Measurements from ENCODE around the gene SLC30A10.

Gene SLC30A10

DNA sequence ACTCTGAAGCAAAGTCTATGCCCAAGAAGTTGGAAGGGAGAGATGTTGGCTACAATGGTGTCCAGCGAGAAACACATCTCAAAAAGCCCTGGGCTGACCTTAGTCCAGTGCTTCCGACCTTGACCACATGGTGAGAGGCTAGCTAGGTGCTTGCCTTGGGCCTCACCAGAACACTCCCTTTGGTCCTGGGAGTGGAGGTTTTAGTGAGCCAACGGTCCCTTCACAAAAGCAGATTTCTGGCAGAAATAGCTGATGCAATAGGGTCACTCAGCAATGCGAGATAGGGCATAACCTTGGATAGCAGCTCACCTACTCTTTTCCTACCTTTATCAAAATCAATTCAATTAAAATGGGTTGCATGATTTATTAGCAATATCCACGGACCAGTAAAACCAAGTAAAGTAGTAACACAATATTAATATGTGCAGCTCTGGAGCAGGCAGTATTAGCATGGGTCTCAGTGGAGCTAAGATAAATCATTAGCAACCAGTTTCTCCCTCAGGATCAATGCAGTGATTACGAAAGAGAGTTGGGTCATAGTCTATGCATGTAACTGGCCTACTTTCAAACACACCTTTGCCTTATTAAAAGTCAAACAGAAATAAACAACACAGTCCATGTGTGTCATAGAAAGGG, 1.9 kb downstream of the SLC30A10 start:
- no peaks in the 10 kb centered on the region for H3K9me3 ChIP-seq (replicated peaks; ENCODE audit: low read length)
- H3K4me2 ChIP-seq (ENCODE audit: low read length): no peak overlapping the region
- H3K4me3 ChIP-seq (ENCODE audit: low read length): no peak overlapping the region
- H3K36me3 ChIP-seq (ENCODE audit: insufficient read depth, low read length): no peaks in the 10 kb centered on the region
- H3K9ac ChIP-seq (ENCODE audit: low read depth, low read length): no peak overlapping the region
- H3K27me3 ChIP-seq (ENCODE audit: control insufficient read depth, insufficient read depth, low read length): peaks cover 48% of the 10 kb centered on the region
- H3K4me1 ChIP-seq (ENCODE audit: control insufficient read depth, insufficient read depth, low read length): peaks cover 12% of the 10 kb centered on the region

DNA sequence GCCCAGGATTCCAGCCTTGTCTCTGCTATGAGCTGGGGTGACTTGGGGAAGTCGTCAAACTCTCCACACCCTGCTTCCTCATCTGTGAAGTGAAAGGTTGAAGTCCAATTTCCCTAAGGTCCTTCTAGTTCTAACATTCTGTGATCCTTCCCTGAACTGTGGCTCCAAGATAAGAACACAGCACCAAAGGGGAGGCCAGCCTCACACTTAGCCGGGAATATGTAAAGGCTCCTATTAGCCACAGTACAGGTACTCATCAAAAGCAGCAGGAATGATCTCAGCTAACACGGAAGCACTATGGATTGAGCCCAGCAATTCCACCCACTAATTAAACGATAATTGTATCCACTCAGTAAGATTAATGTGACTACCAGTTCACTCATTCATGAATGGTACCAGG, 4.0 kb downstream of the SLC30A10 start:
- Histone ChIP-seq H3K27me3 (ENCODE audit: control insufficient read depth, insufficient read depth, low read length) (peaks cover 38% of the 10 kb centered on the region), H3K4me1 (ENCODE audit: control insufficient read depth, insufficient read depth, low read length) (peaks cover 12% of the 10 kb centered on the region), H3K4me2 (ENCODE audit: low read length) (no peak overlapping the region), H3K9ac (ENCODE audit: low read depth, low read length) (no peak overlapping the region), H3K4me3 (ENCODE audit: low read length) (no peak overlapping the region), H3K9me3 (replicated peaks; ENCODE audit: low read length) (no peaks in the 10 kb centered on the region), H3K36me3 (ENCODE audit: insufficient read depth, low read length) (no peaks in the 10 kb centered on the region)

DNA sequence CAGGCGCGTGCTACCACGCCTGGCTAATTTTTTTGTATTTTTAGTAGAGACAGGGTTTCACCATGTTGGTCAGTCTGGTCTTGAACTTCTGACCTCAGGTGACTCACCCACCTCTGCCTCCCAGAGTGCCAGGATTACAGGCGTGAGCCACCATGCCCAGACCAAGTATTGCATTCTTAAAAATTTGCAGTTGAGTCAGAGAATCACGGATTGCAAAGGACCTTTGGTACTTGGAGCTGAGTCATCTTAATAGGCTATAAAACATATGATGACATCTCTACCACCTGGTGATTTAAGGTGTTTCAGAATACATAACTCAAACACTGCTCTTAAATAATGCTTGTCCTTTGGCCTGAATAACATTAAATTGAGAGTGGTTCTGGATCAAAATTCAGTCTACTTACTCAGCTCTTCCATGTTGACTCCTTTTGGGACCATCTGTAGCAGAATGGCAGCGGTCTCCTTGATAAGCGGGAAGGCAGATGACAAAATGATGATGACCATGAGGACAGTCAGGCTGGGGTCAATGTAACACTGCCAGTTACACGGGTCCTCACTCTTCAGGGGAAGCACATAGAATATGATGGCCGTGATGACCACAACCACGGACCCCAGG, 10.4 kb downstream of the SLC30A10 start:
- Histone ChIP-seq H3K9me3 (replicated peaks; ENCODE audit: low read length) (no peaks in the 10 kb centered on the region), H3K4me2 (ENCODE audit: low read length) (no peak overlapping the region), H3K36me3 (ENCODE audit: insufficient read depth, low read length) (no peaks in the 10 kb centered on the region), H3K9ac (ENCODE audit: low read depth, low read length) (no peak overlapping the region), H3K27me3 (ENCODE audit: control insufficient read depth, insufficient read depth, low read length) (peaks cover 6% of the 10 kb centered on the region), H3K4me3 (ENCODE audit: low read length) (no peak overlapping the region), H3K4me1 (ENCODE audit: control insufficient read depth, insufficient read depth, low read length) (no peaks in the 10 kb centered on the region)

DNA sequence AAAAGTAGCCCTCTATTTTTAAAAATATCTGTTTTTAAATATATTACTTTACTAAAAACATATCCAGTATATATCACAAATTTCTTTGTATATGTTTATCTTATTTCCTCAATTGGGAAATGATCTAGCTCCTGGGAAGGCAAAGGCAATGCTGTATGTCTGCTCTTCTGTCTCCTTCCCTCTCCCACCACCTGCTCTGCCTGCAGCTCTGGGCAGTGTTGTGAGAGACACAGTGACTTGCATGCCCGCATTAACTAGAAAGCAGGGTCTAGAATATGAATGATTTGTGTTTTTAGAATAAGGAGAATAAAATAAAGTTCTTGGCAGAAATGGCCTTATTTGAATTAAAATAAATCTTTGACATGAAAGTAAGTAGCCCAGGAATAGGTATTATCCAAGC, 11.1 kb downstream of the SLC30A10 start:
- Histone ChIP-seq H3K9ac (ENCODE audit: low read depth, low read length) (no peak overlapping the region), H3K36me3 (ENCODE audit: insufficient read depth, low read length) (no peaks in the 10 kb centered on the region), H3K4me1 (ENCODE audit: control insufficient read depth, insufficient read depth, low read length) (no peaks in the 10 kb centered on the region), H3K9me3 (replicated peaks; ENCODE audit: low read length) (no peaks in the 10 kb centered on the region), H3K4me2 (ENCODE audit: low read length) (no peak overlapping the region), H3K4me3 (ENCODE audit: low read length) (no peak overlapping the region), H3K27me3 (ENCODE audit: control insufficient read depth, insufficient read depth, low read length) (no peaks in the 10 kb centered on the region)

DNA sequence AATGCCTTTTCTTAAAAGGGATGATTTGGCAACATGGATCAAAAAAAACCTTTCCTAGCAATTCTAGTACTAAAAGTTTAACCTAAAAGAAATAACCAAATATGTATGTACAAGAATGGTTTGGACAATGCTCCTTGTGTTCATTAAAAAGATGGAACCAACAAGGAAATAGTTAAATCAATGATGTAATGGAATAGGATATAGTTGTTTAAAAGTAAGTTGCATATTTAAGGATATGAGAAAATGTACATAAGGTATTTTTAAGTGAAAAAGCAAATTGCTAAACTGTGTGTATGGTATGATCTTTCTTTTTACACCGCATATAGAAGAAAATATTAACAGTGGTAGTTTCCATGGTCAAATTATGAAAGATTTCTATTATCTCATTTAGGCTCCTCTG, 12.1 kb downstream of the SLC30A10 start:
- H3K36me3 ChIP-seq (ENCODE audit: insufficient read depth, low read length): no peaks in the 10 kb centered on the region
- no peaks in the 10 kb centered on the region for H3K4me1 ChIP-seq (ENCODE audit: control insufficient read depth, insufficient read depth, low read length)
- no peaks in the 10 kb centered on the region for H3K9me3 ChIP-seq (replicated peaks; ENCODE audit: low read length)
- H3K27me3 ChIP-seq (ENCODE audit: control insufficient read depth, insufficient read depth, low read length): no peaks in the 10 kb centered on the region
- H3K4me2 ChIP-seq (ENCODE audit: low read length): no peak overlapping the region
- H3K9ac ChIP-seq (ENCODE audit: low read depth, low read length): no peak overlapping the region
- H3K4me3 ChIP-seq (ENCODE audit: low read length): no peak overlapping the region

DNA sequence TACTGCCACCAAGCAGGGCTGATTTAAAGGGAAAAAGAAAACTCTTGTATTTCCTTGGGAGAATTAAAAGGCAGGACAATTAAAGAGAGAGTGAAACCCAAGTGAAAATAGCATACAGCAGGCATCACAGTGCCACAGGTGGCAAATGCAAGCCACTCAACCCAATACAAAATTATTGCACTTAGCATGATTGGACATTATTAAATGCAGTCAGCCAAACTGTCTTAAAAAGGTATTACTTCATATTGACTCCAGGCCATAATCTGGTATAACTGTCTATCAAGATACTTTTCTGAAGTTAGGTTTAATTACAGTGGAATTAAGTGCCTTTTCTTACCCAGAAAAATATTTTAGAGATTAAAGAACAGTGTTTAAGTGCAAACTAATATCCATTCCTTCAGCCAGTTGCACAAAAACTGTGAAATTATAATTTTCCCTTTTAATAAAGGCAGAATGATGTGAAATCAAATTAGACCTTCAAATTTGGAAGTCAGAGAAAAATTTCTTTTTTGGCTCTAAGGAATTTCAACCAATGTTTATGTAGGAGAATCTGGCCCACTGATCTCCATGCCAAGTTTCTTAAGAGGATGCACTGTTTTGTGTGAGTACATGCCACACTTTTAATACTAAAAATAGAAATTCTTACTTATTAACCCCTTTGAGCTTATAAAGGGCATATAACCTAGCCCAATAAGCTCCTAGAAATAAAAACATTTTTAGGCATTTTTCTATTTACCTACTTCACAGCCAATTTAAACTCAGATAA, 15.2 kb downstream of the SLC30A10 start:
- Histone ChIP-seq H3K4me1 (ENCODE audit: control insufficient read depth, insufficient read depth, low read length) (no peaks in the 10 kb centered on the region), H3K27me3 (ENCODE audit: control insufficient read depth, insufficient read depth, low read length) (no peaks in the 10 kb centered on the region), H3K9me3 (replicated peaks; ENCODE audit: low read length) (no peaks in the 10 kb centered on the region), H3K4me3 (ENCODE audit: low read length) (no peak overlapping the region), H3K4me2 (ENCODE audit: low read length) (no peak overlapping the region), H3K36me3 (ENCODE audit: insufficient read depth, low read length) (no peaks in the 10 kb centered on the region), H3K9ac (ENCODE audit: low read depth, low read length) (no peak overlapping the region)

DNA sequence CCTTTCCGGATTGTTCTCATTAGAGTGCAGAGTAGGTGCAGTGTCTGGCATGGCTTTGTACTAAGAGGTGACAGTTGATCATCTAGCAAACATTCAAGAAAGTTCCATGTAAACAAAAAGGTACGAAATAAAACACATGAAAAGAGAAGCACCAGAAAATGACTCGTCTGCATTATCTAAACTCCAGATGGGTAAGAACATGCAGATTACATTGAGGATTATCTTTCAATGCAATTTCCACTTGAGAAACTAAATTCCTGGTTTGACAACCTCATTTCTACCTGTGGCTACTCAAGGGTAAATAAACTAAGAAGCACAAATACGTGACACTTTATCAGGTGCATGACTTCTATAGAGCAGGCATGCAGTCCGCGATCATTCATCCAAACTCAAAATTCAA, 17.6 kb downstream of the SLC30A10 start:
- no peaks in the 10 kb centered on the region for H3K27me3 ChIP-seq (ENCODE audit: control insufficient read depth, insufficient read depth, low read length)
- no peaks in the 10 kb centered on the region for H3K9me3 ChIP-seq (replicated peaks; ENCODE audit: low read length)

DNA sequence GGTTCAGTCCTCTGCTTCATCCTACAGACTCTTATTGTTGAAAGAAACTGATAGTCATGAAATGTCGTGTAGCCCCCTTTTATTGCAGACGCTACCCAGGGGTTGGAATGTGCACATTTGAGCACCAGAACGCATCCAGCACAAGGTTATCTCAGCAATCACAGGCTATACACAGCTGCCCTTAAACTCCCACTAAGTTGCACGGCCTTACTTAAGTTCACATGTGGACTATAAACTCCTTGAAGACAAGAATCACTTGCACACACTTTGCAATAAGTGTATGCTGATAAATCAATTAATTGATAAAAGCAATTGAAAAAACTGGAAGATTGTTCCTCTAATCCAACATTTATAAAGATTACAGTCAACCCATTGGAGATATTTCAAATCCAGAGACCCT, 18.9 kb downstream of the SLC30A10 start:
- H3K36me3 ChIP-seq (ENCODE audit: insufficient read depth, low read length): no peaks in the 10 kb centered on the region
- no peak overlapping the region for H3K4me2 ChIP-seq (ENCODE audit: low read length)
- H3K9ac ChIP-seq (ENCODE audit: low read depth, low read length): no peak overlapping the region
- H3K4me1 ChIP-seq (ENCODE audit: control insufficient read depth, insufficient read depth, low read length): no peaks in the 10 kb centered on the region
- no peaks in the 10 kb centered on the region for H3K9me3 ChIP-seq (replicated peaks; ENCODE audit: low read length)
- no peak overlapping the region for H3K4me3 ChIP-seq (ENCODE audit: low read length)
- no peaks in the 10 kb centered on the region for H3K27me3 ChIP-seq (ENCODE audit: control insufficient read depth, insufficient read depth, low read length)

More for the DNA sequence above, 17.6 kb downstream of the SLC30A10 start:
- H3K9ac ChIP-seq (ENCODE audit: low read depth, low read length): no peak overlapping the region
- no peaks in the 10 kb centered on the region for H3K36me3 ChIP-seq (ENCODE audit: insufficient read depth, low read length)
- no peak overlapping the region for H3K4me2 ChIP-seq (ENCODE audit: low read length)
- no peaks in the 10 kb centered on the region for H3K4me1 ChIP-seq (ENCODE audit: control insufficient read depth, insufficient read depth, low read length)
- no peak overlapping the region for H3K4me3 ChIP-seq (ENCODE audit: low read length)

DNA sequence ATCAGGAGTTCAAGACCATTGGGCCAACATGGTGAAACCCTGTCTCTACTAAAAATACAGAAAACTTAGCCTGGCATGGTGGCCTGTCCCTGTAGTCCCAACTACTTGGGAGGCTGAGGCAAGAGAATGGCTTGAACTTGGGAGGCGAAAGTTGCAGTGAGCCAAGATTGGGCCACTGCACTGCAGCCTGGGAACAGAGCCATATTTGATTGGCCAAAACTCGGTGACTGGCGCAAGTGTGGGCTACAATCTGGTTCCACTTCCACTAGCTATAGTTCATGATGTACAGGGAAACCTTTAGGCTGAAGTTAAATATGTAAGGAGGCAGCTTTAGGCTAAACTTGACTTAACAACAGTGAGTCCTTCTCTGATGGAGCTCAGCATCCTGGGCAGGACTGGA, 20.2 kb downstream of the SLC30A10 start:
- H3K4me3 ChIP-seq (ENCODE audit: low read length): no peak overlapping the region
- no peak overlapping the region for H3K4me2 ChIP-seq (ENCODE audit: low read length)

DNA sequence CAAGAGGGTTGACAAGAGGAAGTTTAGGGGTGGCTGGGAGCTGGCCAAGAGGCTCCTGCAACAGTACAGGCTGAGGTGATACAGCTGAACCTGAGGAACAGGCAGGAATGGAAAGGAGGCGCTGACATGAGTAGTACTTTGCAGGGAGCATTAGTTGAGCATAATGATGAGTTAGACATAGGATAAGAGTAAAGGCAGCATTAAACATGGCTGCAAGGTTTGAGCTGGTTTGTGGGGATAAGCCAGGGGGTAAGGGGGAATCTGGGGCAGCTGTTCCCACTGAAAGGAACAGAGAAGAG, 20.6 kb downstream of the SLC30A10 start:
- H3K9me3 ChIP-seq (replicated peaks; ENCODE audit: low read length): no peaks in the 10 kb centered on the region
- no peaks in the 10 kb centered on the region for H3K27me3 ChIP-seq (ENCODE audit: control insufficient read depth, insufficient read depth, low read length)
- H3K4me2 ChIP-seq (ENCODE audit: low read length): no peak overlapping the region
- H3K4me3 ChIP-seq (ENCODE audit: low read length): no peak overlapping the region
- no peaks in the 10 kb centered on the region for H3K4me1 ChIP-seq (ENCODE audit: control insufficient read depth, insufficient read depth, low read length)
- H3K9ac ChIP-seq (ENCODE audit: low read depth, low read length): no peak overlapping the region
- H3K36me3 ChIP-seq (ENCODE audit: insufficient read depth, low read length): no peaks in the 10 kb centered on the region

More for the DNA sequence above, 20.2 kb downstream of the SLC30A10 start:
- Histone ChIP-seq H3K4me1 (ENCODE audit: control insufficient read depth, insufficient read depth, low read length) (no peaks in the 10 kb centered on the region), H3K36me3 (ENCODE audit: insufficient read depth, low read length) (no peaks in the 10 kb centered on the region), H3K9ac (ENCODE audit: low read depth, low read length) (no peak overlapping the region), H3K9me3 (replicated peaks; ENCODE audit: low read length) (no peaks in the 10 kb centered on the region), H3K27me3 (ENCODE audit: control insufficient read depth, insufficient read depth, low read length) (no peaks in the 10 kb centered on the region)

DNA sequence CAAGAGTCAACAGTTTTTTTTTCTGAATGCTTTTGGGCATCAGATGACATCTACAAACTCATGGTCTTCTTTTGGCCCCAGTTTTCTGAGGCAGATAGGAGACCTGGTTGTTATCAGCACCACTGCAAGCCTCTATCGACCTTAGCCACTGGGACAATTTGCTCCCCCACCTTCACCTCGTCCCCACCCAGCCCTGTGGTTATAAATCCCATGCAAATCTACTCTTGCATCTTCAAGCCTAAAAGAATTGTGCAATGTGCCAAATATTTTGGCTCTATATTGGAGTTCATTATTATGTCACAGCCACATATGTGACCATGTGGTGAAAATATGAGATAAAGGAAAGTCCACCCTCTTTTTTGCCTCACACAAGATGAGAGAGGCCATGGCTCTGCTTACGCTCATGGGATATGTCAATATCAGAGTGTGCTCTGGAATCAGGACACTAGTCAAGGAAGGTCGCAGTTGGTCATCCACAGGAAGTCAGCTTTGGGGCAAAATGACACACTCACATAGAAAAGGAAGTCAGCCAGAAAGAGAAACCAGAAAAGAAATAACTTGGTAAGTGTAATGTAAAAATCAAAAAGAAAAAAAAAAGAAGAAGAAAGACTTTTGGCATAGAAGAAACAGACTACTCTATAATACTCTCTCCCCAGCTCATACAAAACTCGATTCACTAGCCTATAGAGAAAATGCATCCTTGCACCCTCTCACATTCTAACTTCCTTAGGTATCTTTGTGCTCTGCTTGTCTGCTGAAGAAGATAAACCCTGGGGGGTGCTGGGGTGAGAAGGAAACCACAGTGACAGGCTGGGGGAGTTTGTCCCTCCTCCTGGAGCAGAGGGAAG, 21.2 kb downstream of the SLC30A10 start:
- H3K36me3 ChIP-seq (ENCODE audit: insufficient read depth, low read length): no peaks in the 10 kb centered on the region
- no peaks in the 10 kb centered on the region for H3K9me3 ChIP-seq (replicated peaks; ENCODE audit: low read length)
- H3K9ac ChIP-seq (ENCODE audit: low read depth, low read length): no peak overlapping the region
- H3K27me3 ChIP-seq (ENCODE audit: control insufficient read depth, insufficient read depth, low read length): no peaks in the 10 kb centered on the region
- H3K4me3 ChIP-seq (ENCODE audit: low read length): no peak overlapping the region
- H3K4me2 ChIP-seq (ENCODE audit: low read length): no peak overlapping the region
- no peaks in the 10 kb centered on the region for H3K4me1 ChIP-seq (ENCODE audit: control insufficient read depth, insufficient read depth, low read length)
